CD14-positive monocyte (primary cell): ENCODE measurements around the gene ATAD5. TPM values are rescaled to one million over a fixed set of nuclear protein-coding genes. Genes with fewer than 3 reads are reported as not detected.

Experiments used
- DNase-seq, 3 donors: peaks; one replicate each; pipeline ENCODE4 v3.0.0-alpha.2; 2011 to 2022
- H2AFZ ChIP-seq: 2 replicates; pipeline ENCODE4 v1.6.0; 2012; ENCODE audit warnings: mild to moderate bottlenecking, low read depth, low read length, inconsistent platforms; ENCODE audit not compliant: insufficient read depth, poor library complexity, severe bottlenecking
- H3K27ac ChIP-seq, 2 donors: 1 replicate in 1 of 2; 2 replicates in 1 of 2; pipeline ENCODE4 v1.5.1; 2012 to 2013; ENCODE audit warnings: low read length in 2 of 2, control low read depth in 1 of 2, inconsistent platforms in 1 of 2, low read depth in 1 of 2, mild to moderate bottlenecking in 1 of 2
- H3K27me3 ChIP-seq, 2 donors: one replicate each; pipeline versions ENCODE4 v1.6.0 to v1.6.1; 2011 to 2013; ENCODE audit warnings: low read length in 2 of 2; ENCODE audit not compliant: control insufficient read depth in 2 of 2, insufficient read depth in 2 of 2
- H3K36me3 ChIP-seq, 2 donors: replicated peaks in 1 of 2; 1 replicate in 1 of 2; 2 replicates in 1 of 2; pipeline versions ENCODE4 v1.5.1 to v1.6.1; 2012 to 2013; ENCODE audit warnings: low read length in 2 of 2, control low read depth in 1 of 2, inconsistent platforms in 1 of 2, mild to moderate bottlenecking in 1 of 2; ENCODE audit not compliant: insufficient read depth in 2 of 2, control insufficient read depth in 1 of 2
- H3K4me1 ChIP-seq, 2 donors: 1 replicate in 1 of 2; 2 replicates in 1 of 2; pipeline versions ENCODE4 v1.5.1 to v1.6.1; 2012 to 2013; ENCODE audit warnings: low read length in 2 of 2, control low read depth in 1 of 2, inconsistent platforms in 1 of 2, mild to moderate bottlenecking in 1 of 2, moderate library complexity in 1 of 2; ENCODE audit not compliant: insufficient read depth in 2 of 2, control insufficient read depth in 1 of 2
- H3K4me2 ChIP-seq: replicated peaks from 2 replicates; pipeline ENCODE3; 2012; ENCODE audit warnings: low read length, moderate library complexity, mild to moderate bottlenecking; ENCODE audit not compliant: poor library complexity, severe bottlenecking; ENCODE audit errors: extremely low read depth
- H3K4me3 ChIP-seq, 3 experiments: fragments of 200-600 bp in 1 of 3; sonication (generic) in 1 of 3; replicated peaks in 1 of 3; 1 replicate in 2 of 3; 2 replicates in 1 of 3; pipeline ENCODE4 v1.5.1; 2011 to 2013; ENCODE audit warnings: low read length in 3 of 3, mild to moderate bottlenecking in 3 of 3, control low read depth in 2 of 3, low read depth in 2 of 3, inconsistent platforms in 1 of 3, moderate library complexity in 1 of 3
- H3K79me2 ChIP-seq: 2 replicates; pipeline ENCODE4 v1.6.0; 2012; ENCODE audit warnings: mild to moderate bottlenecking, control low read depth, inconsistent platforms, low read length, moderate library complexity; ENCODE audit not compliant: insufficient read depth
- H3K9ac ChIP-seq: 2 replicates; pipeline ENCODE4 v1.6.0; 2017; ENCODE audit warnings: low read length, mild to moderate bottlenecking; ENCODE audit not compliant: insufficient read depth, poor library complexity, severe bottlenecking
- H3K9me3 ChIP-seq, 2 donors: replicated peaks in 1 of 2; 1 replicate in 1 of 2; 2 replicates in 1 of 2; pipeline versions ENCODE4 v1.5.1 to v1.6.1; 2012 to 2013; ENCODE audit warnings: low read length in 2 of 2, control low read depth in 1 of 2; ENCODE audit not compliant: control insufficient read depth in 1 of 2, insufficient read depth in 1 of 2
- H4K20me1 ChIP-seq: 2 replicates; pipeline ENCODE4 v1.6.0; 2012; ENCODE audit warnings: mild to moderate bottlenecking, low read length, control low read depth, moderate library complexity; ENCODE audit not compliant: insufficient read depth
- H3K27ac Mint-ChIP-seq, 7 donors: one replicate each; pipeline ENCODE4 v1.8.0; 2020; ENCODE audit warnings: mild to moderate bottlenecking in 7 of 7, mixed read lengths in 7 of 7, moderate library complexity in 6 of 7, inconsistent platforms in 2 of 7
- H3K27me3 Mint-ChIP-seq, 3 donors: one replicate each; pipeline ENCODE4 v1.8.0; 2021 to 2022; ENCODE audit warnings: low read depth in 3 of 3, mild to moderate bottlenecking in 3 of 3, mixed read lengths in 3 of 3, moderate library complexity in 3 of 3, inconsistent platforms in 1 of 3
- H3K36me3 Mint-ChIP-seq, 2 donors: one replicate each; pipeline ENCODE4 v1.8.0; 2020; ENCODE audit warnings: mixed read lengths in 2 of 2, inconsistent platforms in 1 of 2, mild to moderate bottlenecking in 1 of 2
- H3K4me1 Mint-ChIP-seq: one replicate; pipeline ENCODE4 v1.8.0; 2020; ENCODE audit warnings: mild to moderate bottlenecking, mixed read lengths
- H3K4me3 Mint-ChIP-seq, 2 donors: one replicate each; pipeline ENCODE4 v1.8.0; 2020; ENCODE audit warnings: mild to moderate bottlenecking in 2 of 2, mixed read lengths in 2 of 2, moderate library complexity in 1 of 2
- H3K9me3 Mint-ChIP-seq, 7 donors: one replicate each; pipeline ENCODE4 v1.8.0; 2020 to 2022; ENCODE audit warnings: mixed read lengths in 7 of 7, mild to moderate bottlenecking in 6 of 7, moderate library complexity in 6 of 7, inconsistent platforms in 2 of 7
- WGBS: methylation state at CpG from one replicate; pipeline ENCODE4 v1.1.5; 2013; ENCODE audit warnings: missing lambda C conversion rate; ENCODE audit not compliant: insufficient coverage; 5-methylcytosine and 5-hydroxymethylcytosine counted together
- intact Hi-C, 2 donors: fragments of 100-400 bp; cut with micrococcal nuclease; formaldehyde crosslinking; loops; one replicate each; pipeline versions ENCODE4 v1.15.0 to v1.15.1; 2023
- polyA minus RNA-seq: library from RNA; depleted of rRNA, polyadenylated mRNA; stranded (reverse); fragments of >200 nt; gene quantifications from 2 replicates; pipeline ENCODE4 v1.2.3, GENCODE V29; 2012
- polyA plus RNA-seq, 3 donors: library from polyadenylated mRNA; depleted of rRNA in 1 of 3; unstranded in 2 of 3; stranded (reverse) in 1 of 3; fragments of 300-500 nt in 2 of 3; fragments of >200 nt in 1 of 3; fragmentation: Illumina TruSeq in 2 of 3; gene quantifications; 1 replicate in 2 of 3; 2 replicates in 1 of 3; pipeline ENCODE4 v1.2.3, GENCODE V29; 2012 to 2021
- total RNA-seq, 12 experiments: library from RNA in 1 of 12; stranded (reverse) in 1 of 12; fragments of 120-200 nt in 1 of 12; gene quantifications; one replicate each; pipeline ENCODE4 v1.2.4 and lab custom pipeline; 2013 to 2026; ENCODE audit warnings: mixed read lengths in 6 of 12, inconsistent platforms in 1 of 12
- TF ChIP-seq, protein P1 (sequence below): fragments of 200-600 bp; IDR thresholded peaks from one replicate; pipeline ENCODE4 v1.8.0; 2022; ENCODE audit warnings: antibody characterized with exemption, mild to moderate bottlenecking

ATAD5 gene, protein sequence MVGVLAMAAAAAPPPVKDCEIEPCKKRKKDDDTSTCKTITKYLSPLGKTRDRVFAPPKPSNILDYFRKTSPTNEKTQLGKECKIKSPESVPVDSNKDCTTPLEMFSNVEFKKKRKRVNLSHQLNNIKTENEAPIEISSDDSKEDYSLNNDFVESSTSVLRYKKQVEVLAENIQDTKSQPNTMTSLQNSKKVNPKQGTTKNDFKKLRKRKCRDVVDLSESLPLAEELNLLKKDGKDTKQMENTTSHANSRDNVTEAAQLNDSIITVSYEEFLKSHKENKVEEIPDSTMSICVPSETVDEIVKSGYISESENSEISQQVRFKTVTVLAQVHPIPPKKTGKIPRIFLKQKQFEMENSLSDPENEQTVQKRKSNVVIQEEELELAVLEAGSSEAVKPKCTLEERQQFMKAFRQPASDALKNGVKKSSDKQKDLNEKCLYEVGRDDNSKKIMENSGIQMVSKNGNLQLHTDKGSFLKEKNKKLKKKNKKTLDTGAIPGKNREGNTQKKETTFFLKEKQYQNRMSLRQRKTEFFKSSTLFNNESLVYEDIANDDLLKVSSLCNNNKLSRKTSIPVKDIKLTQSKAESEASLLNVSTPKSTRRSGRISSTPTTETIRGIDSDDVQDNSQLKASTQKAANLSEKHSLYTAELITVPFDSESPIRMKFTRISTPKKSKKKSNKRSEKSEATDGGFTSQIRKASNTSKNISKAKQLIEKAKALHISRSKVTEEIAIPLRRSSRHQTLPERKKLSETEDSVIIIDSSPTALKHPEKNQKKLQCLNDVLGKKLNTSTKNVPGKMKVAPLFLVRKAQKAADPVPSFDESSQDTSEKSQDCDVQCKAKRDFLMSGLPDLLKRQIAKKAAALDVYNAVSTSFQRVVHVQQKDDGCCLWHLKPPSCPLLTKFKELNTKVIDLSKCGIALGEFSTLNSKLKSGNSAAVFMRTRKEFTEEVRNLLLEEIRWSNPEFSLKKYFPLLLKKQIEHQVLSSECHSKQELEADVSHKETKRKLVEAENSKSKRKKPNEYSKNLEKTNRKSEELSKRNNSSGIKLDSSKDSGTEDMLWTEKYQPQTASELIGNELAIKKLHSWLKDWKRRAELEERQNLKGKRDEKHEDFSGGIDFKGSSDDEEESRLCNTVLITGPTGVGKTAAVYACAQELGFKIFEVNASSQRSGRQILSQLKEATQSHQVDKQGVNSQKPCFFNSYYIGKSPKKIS (N-terminal part only)
- 2.6 TPM for total RNA-seq (2013)
- polyA plus RNA-seq, result under 1 TPM; 0.24 to 0.57 (median 0.42) TPM
- polyA minus RNA-seq, result 0.69 and 0.72 TPM in 2 replicates
- total RNA-seq (lab: John Stamatoyannopoulos, UW), result 3.2 to 13.6 (median 7.2) reads per million in 11 experiments

DNA sequence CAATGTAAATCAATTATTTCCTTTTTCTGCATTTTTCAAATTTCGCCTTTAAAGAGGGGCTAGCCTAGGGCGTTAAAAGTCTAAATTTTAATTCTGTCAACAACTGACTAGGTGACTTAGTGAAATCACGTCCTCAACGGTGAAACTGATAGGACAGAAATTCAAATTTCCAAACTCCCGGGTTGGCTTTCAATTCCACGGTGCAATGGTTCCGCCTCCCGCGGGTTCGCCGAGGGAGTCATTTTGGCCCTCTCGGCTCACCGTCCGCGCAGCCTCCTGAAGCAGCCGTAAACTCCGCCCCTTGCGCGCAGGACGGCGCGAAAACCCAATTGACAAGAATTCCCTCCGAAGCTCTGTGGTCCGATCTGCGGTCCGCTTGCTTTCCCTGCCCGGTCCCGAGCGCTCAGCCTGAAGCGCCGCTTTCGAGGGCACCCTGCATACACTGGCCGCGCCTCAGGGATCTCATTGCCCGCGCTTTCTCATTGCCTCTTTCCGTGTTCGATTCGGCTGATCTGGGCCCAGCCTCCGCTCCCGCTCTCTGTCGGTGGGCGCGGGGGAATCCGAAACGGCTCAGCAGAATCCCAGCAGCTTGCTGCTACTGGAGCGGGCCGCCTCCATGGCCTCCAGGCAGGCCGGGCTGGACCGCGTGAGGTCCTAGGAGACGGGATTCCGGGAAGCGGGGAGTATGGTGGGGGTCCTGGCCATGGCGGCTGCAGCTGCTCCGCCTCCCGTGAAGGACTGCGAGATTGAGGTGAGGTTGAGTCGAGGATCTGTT lies at the start of gene ATAD5:
TSS of gene ATAD5 (plus strand) at position 304 of the 775 bp plus-strand sequence. CDS start at position 686, 382 bp downstream.
- peak within 1 kb of the TSS; percentile 100 for H2AFZ ChIP-seq
- peak within 1 kb of the TSS; percentile 63 to 94 (median 94) for H3K4me3 ChIP-seq
- H3K27me3 Mint-ChIP-seq, result peaks cover 0 to 2% (median 0%) of the 10 kb centered on the region in 3 donors
- H3K36me3 ChIP-seq, result peaks cover 0 to 7% of the 10 kb centered on the region in 2 donors
- WGBS, result under 1% methylated on average over 57 of the region's 59 CpGs
- H3K9me3 ChIP-seq, result no peaks in the 10 kb centered on the region
- no peaks in the 10 kb centered on the region for H3K27me3 ChIP-seq
- intact Hi-C loops, result no loop called here
- TF ChIP-seq, protein P1, sequence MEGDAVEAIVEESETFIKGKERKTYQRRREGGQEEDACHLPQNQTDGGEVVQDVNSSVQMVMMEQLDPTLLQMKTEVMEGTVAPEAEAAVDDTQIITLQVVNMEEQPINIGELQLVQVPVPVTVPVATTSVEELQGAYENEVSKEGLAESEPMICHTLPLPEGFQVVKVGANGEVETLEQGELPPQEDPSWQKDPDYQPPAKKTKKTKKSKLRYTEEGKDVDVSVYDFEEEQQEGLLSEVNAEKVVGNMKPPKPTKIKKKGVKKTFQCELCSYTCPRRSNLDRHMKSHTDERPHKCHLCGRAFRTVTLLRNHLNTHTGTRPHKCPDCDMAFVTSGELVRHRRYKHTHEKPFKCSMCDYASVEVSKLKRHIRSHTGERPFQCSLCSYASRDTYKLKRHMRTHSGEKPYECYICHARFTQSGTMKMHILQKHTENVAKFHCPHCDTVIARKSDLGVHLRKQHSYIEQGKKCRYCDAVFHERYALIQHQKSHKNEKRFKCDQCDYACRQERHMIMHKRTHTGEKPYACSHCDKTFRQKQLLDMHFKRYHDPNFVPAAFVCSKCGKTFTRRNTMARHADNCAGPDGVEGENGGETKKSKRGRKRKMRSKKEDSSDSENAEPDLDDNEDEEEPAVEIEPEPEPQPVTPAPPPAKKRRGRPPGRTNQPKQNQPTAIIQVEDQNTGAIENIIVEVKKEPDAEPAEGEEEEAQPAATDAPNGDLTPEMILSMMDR, result no peak
- H3K4me2 ChIP-seq, result peak within 1 kb of the TSS; percentile 83
- no peaks in the 10 kb centered on the region for H4K20me1 ChIP-seq
- H3K27ac Mint-ChIP-seq, result peak within 1 kb of the TSS; percentile 84 to 96 (median 87)
- peaks cover 0 to under 1% of the 10 kb centered on the region in 2 donors for H3K36me3 Mint-ChIP-seq
- peaks cover 47% of the 10 kb centered on the region for H3K79me2 ChIP-seq
- H3K4me1 ChIP-seq, result peaks cover 15 to 23% of the 10 kb centered on the region in 2 donors
- H3K4me3 Mint-ChIP-seq, result peak within 1 kb of the TSS; percentile 98 to 99
- peak within 1 kb of the TSS; percentile 1 to 75 for H3K27ac ChIP-seq
- peaks cover 0 to 2% (median 0%) of the 10 kb centered on the region in 7 donors for H3K9me3 Mint-ChIP-seq
- peak; percentile 81 to 84 (median 83) for DNase-seq
- H3K4me1 Mint-ChIP-seq, result peaks cover 18% of the 10 kb centered on the region
- peak within 1 kb of the TSS; percentile 80 for H3K9ac ChIP-seq
